Measurements from ENCODE around the gene CRLF1.
A peak's percentile ranks its signal among the peaks of the same experiment; 100 is the strongest.

Gene CRLF1

GRCh38 chr19:18558604-18559003 lies 48.0 kb downstream of the CRLF1 start:
- no peak for FAIRE-seq
- no peak for DNase-seq (ENCODE audit: low spot score)

- DNase-seq (ENCODE audit: low spot score) (no peak), FAIRE-seq (no peak)
These were observed 48.4 kb downstream of the CRLF1 start for GRCh38 chr19:18558202-18558555.

GRCh38 chr19:18557411-18558201 lies 49.0 kb downstream of the CRLF1 start, which contains the start of gene KXD1:
KXD1 (plus strand) TSS chr19:18557870; CDS start chr19:18562057, 4,187 bp downstream.
- FAIRE-seq (peak; percentile 95), DNase-seq (ENCODE audit: low spot score) (peak; percentile 92)

- FAIRE-seq: no peak
- no peak for DNase-seq (ENCODE audit: low spot score)
These were observed 55.0 kb downstream of the CRLF1 start for GRCh38 chr19:18551631-18552030.

- FAIRE-seq (no peak), DNase-seq (ENCODE audit: low spot score) (peak; percentile 64)
These were observed 62.7 kb downstream of the CRLF1 start for GRCh38 chr19:18543814-18544475.
